Inferior parietal cortex (tissue), 1 donor: ENCODE data around the gene MBD5.

Experiments
- DNase-seq: peaks from one replicate; pipeline ENCODE4 v3.0.0-alpha.2; 2016; ENCODE audit errors: extremely low spot score

MBD5 gene

GRCh38 chr2:148122788-148123187 lies 101.9 kb downstream of the MBD5 start:
- no peak for DNase-seq

- no peak for DNase-seq
These were observed 103.4 kb downstream of the MBD5 start for GRCh38 chr2:148124271-148124670.

- DNase-seq, result no peak
These were observed 109.7 kb downstream of the MBD5 start for GRCh38 chr2:148130581-148130980.

GRCh38 chr2:148132412-148132811 lies 111.5 kb downstream of the MBD5 start:
- DNase-seq, result peak; percentile 13

- no peak for DNase-seq
These were observed 114.8 kb downstream of the MBD5 start for GRCh38 chr2:148135705-148136104.

GRCh38 chr2:148136441-148136840 lies 115.5 kb downstream of the MBD5 start:
- no peak for DNase-seq

- DNase-seq, result no peak
These were observed 141.1 kb downstream of the MBD5 start for GRCh38 chr2:148161909-148162435.

GRCh38 chr2:148162871-148163270 lies 142.0 kb downstream of the MBD5 start:
- DNase-seq, result no peak

GRCh38 chr2:148165975-148166374 lies 145.1 kb downstream of the MBD5 start:
- no peak for DNase-seq

- no peak for DNase-seq
These were observed 146.4 kb downstream of the MBD5 start for GRCh38 chr2:148167241-148167766.

GRCh38 chr2:148167855-148168254 lies 147.0 kb downstream of the MBD5 start:
- DNase-seq, result no peak

GRCh38 chr2:148172131-148172753 lies 151.4 kb downstream of the MBD5 start:
- DNase-seq, result no peak

- no peak for DNase-seq
These were observed 152.3 kb downstream of the MBD5 start for GRCh38 chr2:148173168-148173567.

GRCh38 chr2:148177559-148177958 lies 156.7 kb downstream of the MBD5 start:
- DNase-seq, result no peak

GRCh38 chr2:148179724-148180123 lies 158.8 kb downstream of the MBD5 start:
- no peak for DNase-seq

- DNase-seq, result no peak
These were observed 164.1 kb downstream of the MBD5 start for GRCh38 chr2:148184976-148185375.

GRCh38 chr2:148194882-148195281 lies 174.0 kb downstream of the MBD5 start:
- DNase-seq, result no peak

- DNase-seq, result no peak
These were observed 180.4 kb downstream of the MBD5 start for GRCh38 chr2:148201075-148202004.

GRCh38 chr2:148202237-148202636 lies 181.3 kb downstream of the MBD5 start:
- no peak for DNase-seq

- DNase-seq, result no peak
These were observed 186.2 kb downstream of the MBD5 start for GRCh38 chr2:148207111-148207510.

GRCh38 chr2:148209603-148210002 lies 188.7 kb downstream of the MBD5 start:
- no peak for DNase-seq

GRCh38 chr2:148218326-148219075 lies 197.6 kb downstream of the MBD5 start:
- no peak for DNase-seq
